Activated CD4-positive, alpha-beta T cell treated with anti-CD3 and anti-CD28 coated beads, Interleukin-2, amount 10 ng/mL, durations not matched to agents 7 days and 5 days (primary cell): ENCODE data around the gene OR51Q1. TPM values are rescaled to one million over a fixed set of nuclear protein-coding genes. Genes with fewer than 3 reads are reported as not detected.

Experiments
- CTCF ChIA-PET: fragments of 350-600 bp; sonication (Branson Sonifier 250); formaldehyde crosslinking; loops from one replicate; lab custom pipeline; 2021; ENCODE audit warnings: antibody characterized with exemption; lab: Charles Lee
- POLR2A ChIA-PET: fragments of 350-600 bp; sonication (Branson Sonifier 250); formaldehyde crosslinking; loops from one replicate; lab custom pipeline; 2021; ENCODE audit warnings: antibody characterized with exemption; lab: Charles Lee
- DNase-seq: peaks from one replicate; pipeline ENCODE4 v3.0.0-alpha.2; 2020
- H3K27ac Mint-ChIP-seq: one replicate; pipeline ENCODE4 v1.8.0; 2021; ENCODE audit warnings: mild to moderate bottlenecking, moderate library complexity, mixed read lengths
- H3K27me3 Mint-ChIP-seq: one replicate; pipeline ENCODE4 v1.8.0; 2021; ENCODE audit warnings: mixed read lengths
- H3K36me3 Mint-ChIP-seq: one replicate; pipeline ENCODE4 v1.8.0; 2021; ENCODE audit warnings: low read depth, mixed read lengths
- H3K4me1 Mint-ChIP-seq: one replicate; pipeline ENCODE4 v1.8.0; 2021; ENCODE audit warnings: mixed read lengths
- H3K4me3 Mint-ChIP-seq: one replicate; pipeline ENCODE4 v1.8.0; 2021; ENCODE audit warnings: mild to moderate bottlenecking, moderate library complexity, mixed read lengths
- H3K9me3 Mint-ChIP-seq: one replicate; pipeline ENCODE4 v1.8.0; 2021; ENCODE audit warnings: mixed read lengths
- total RNA-seq, 2 experiments: library from RNA; stranded (reverse); gene quantifications; one replicate each; pipeline ENCODE4 v1.2.3, GENCODE V29; 2021

OR51Q1 gene
- total RNA-seq, 2 experiments from 2014 or later, result not detected

DNA sequence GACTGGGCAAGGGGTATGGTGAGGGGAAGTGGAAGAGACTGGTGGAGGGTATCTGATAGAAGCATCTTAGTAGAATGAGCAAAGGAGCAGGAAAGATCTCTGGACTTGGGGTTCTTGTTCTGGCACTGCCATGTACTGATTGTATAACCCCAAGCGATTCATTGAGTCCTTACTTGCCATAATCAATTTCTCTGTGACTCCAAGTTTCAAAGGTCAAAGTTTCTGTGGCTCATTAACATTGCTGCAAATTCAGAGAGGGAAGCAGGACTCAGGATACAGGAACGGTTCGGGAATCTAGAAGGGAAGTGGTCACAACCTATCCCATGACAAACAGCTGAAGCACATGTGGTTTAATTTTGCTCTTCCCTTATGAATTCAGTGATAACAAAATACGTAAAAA, 27.5 kb downstream of the OR51Q1 start:
- Mint-ChIP-seq H3K4me1 (no peaks in the 10 kb centered on the region), H3K27me3 (peaks cover 2% of the 10 kb centered on the region), H3K36me3 (no peaks in the 10 kb centered on the region), H3K27ac (no peak overlapping the region), H3K4me3 (no peak overlapping the region), H3K9me3 (no peaks in the 10 kb centered on the region)
- ChIA-PET CTCF (no interaction called here), POLR2A (no interaction called here)
- no peak for DNase-seq

DNA sequence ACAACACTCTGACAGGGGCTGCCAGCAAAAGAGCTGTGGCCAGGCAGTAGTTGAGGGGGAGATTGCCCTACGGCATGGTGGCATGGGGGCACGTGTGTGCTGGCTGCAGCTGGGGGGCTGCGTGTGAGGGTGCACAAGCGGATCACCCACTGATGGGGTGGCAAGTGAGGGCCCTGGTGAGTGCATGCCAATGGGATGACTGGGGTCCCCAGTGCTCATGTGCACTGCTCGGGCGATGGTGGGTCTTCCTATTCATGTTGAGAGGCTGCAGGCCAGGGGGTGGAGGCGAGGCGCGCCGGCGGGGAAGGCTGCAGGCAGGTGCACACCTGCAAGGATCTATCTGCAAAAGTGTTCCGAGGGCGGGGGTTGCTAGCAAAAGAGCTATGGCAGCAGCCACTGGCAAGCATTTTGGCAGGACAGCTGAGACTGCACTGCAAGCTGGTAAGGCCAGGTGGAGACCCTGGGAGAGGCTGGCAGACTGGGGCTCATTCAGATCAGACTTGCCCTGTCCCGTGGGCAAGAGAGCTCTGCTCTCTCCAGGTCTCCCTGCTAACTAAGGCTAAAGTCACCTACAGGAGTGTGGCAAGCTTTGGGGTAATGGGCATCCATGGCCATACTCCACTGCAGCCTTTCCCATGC, 39.2 kb downstream of the OR51Q1 start:
- H3K36me3 Mint-ChIP-seq, result no peaks in the 10 kb centered on the region
- H3K27me3 Mint-ChIP-seq, result no peaks in the 10 kb centered on the region
- CTCF ChIA-PET, result no interaction called here
- H3K9me3 Mint-ChIP-seq, result no peaks in the 10 kb centered on the region
- no peak for DNase-seq
- H3K4me1 Mint-ChIP-seq, result no peaks in the 10 kb centered on the region
- H3K4me3 Mint-ChIP-seq, result no peak overlapping the region
- H3K27ac Mint-ChIP-seq, result no peak overlapping the region
- POLR2A ChIA-PET, result no interaction called here

DNA sequence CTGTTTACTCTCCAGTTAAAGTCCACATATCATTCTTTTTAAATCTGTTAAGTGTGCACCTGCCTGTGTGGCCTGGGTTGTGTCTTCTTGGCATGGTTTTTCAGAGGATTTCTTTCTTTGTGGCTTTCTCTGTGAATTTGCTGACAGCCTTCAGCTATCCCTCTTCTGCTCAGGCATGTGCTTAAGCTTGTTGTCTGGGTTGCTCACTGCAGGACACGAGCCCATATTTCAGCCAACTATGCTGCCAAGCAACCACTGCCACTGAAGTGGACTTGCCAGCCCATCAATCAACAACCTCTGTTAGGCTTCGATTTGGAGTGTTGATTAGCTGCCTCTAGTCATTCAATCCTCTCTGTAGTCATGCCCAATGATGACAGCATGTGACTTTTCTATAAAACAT, 45.6 kb downstream of the OR51Q1 start:
- Mint-ChIP-seq H3K36me3 (no peaks in the 10 kb centered on the region), H3K9me3 (no peaks in the 10 kb centered on the region), H3K27me3 (no peaks in the 10 kb centered on the region), H3K4me1 (no peaks in the 10 kb centered on the region), H3K27ac (no peak overlapping the region), H3K4me3 (no peak overlapping the region)
- no peak for DNase-seq
- CTCF ChIA-PET, result no interaction called here
- POLR2A ChIA-PET, result no interaction called here

Other genes starting within 250 kb of the OR51Q1 start
- not detected for gene OR51V1, start 221.4 kb upstream of the OR51Q1 start, total RNA-seq
- not detected for gene HBB, start 195.0 kb upstream of the OR51Q1 start, total RNA-seq
- gene HBD, start 187.6 kb upstream of the OR51Q1 start, total RNA-seq, result not detected
- not detected for gene HBG1, start 172.3 kb upstream of the OR51Q1 start, total RNA-seq
- not detected for gene HBG2, start 167.3 kb upstream of the OR51Q1 start, total RNA-seq
- gene HBE1, start 152.2 kb upstream of the OR51Q1 start, total RNA-seq, result not detected
- not detected for gene OR51B4, start 120.2 kb upstream of the OR51Q1 start, total RNA-seq
- gene OR51B2, start 97.8 kb upstream of the OR51Q1 start, total RNA-seq, result not detected
- gene OR51B5, start 78.6 kb upstream of the OR51Q1 start, total RNA-seq, result not detected
- not detected for gene OR51B6, start 70.6 kb upstream of the OR51Q1 start, total RNA-seq
- not detected for gene OR51M1, start 38.3 kb upstream of the OR51Q1 start, total RNA-seq
- gene OR51I1, start 19.4 kb downstream of the OR51Q1 start, total RNA-seq, result not detected
- not detected for gene OR51I2, start 27.2 kb downstream of the OR51Q1 start, total RNA-seq
- not detected for gene OR52D1, start 66.6 kb downstream of the OR51Q1 start, total RNA-seq
- gene UBQLN3, start 87.8 kb downstream of the OR51Q1 start, total RNA-seq, result not detected
- gene UBQLNL, start 94.6 kb downstream of the OR51Q1 start, total RNA-seq, result under 1 TPM; 0.25 to 0.45 TPM
- under 1 TPM in 1 of 2 experiments, not detected in 1; 0.37 TPM for gene OR52H1, start 126.4 kb downstream of the OR51Q1 start, total RNA-seq
- not detected for gene OR52B6, start 158.8 kb downstream of the OR51Q1 start, total RNA-seq
- gene TRIM6, start 174.5 kb downstream of the OR51Q1 start, total RNA-seq, result under 1 TPM; 0.07 to 0.37 TPM
- gene TRIM34, start 202.9 kb downstream of the OR51Q1 start, total RNA-seq, result 10 to 100 TPM; 12.7 to 13.9 TPM